Nasal cavity respiratory epithelium epithelial cell of viscerocranial mucosa (primary cell): ENCODE measurements around the gene FBXL17. TPM values are rescaled to one million over a fixed set of nuclear protein-coding genes. Genes with fewer than 3 reads are reported as not detected.

Source experiments
- total RNA-seq: library from RNA; depleted of rRNA; stranded (reverse); fragments of >200 nt; gene quantifications from 2 replicates; pipeline ENCODE4 v1.2.3, GENCODE V29; 2014

Gene FBXL17
- total RNA-seq = 10.9 and 20.6 TPM in 2 replicates

DNA sequence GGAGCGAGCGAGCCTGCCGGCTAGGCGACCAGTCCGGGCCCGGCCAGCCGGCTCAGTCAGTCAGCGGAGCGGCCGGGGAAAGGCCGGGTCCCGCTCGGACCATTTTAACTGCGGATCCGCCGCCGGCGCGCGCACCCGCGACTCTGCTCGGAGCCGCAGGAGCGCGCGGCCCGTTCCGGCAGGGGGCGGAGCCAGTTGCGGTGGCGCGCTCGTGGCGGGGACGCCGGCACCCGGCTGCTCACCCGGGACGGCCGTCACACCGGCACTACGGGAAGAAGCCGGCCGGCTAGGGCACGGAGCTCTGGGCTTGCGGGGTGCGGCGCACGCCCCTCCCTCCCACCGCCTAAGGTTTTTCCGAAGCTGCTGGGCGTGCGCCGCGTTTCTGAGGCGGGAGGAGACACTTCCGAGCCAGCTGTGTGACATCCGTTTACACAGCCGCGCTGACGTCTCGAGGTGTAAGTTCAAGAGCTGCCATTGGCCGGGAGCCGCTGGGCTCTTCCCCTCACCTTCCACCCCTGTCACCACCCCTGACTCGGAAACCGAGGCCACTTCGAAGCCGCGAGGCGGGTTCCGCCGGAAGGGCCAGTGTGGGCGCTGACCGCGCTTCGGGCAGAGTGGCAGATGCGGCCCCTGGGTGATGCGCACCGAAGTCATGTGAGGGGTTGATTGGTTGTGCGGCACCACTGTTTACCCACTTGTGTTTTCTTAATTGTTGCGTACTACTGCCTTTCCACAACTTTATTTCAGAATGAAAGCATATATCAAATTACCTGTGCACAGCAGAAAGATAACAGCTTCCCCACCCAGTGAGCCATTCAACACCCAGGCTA is at the start of gene FBXL17:
Gene FBXL17 (minus strand): TSS at position 145 of the 830 bp plus-strand sequence.

